Esophagus muscularis mucosa (tissue), 4 donors: ENCODE measurements around the gene C19orf47. TPM values are rescaled to one million over a fixed set of nuclear protein-coding genes. Genes with fewer than 3 reads are reported as not detected.

Experiments used
- DNase-seq: peaks from one replicate; pipeline ENCODE4 v3.0.0-alpha.2; 2017; ENCODE audit errors: extremely low spot score
- H3K27ac ChIP-seq, 4 donors: fragments of 200-600 bp; sonication (generic); replicated peaks in 1 of 4; 1 replicate in 3 of 4; 2 replicates in 1 of 4; pipeline ENCODE4 v1.5.1; 2016 to 2019; ENCODE audit warnings: mild to moderate bottlenecking in 1 of 4
- H3K27me3 ChIP-seq, 4 donors: fragments of 200-600 bp; sonication (generic); one replicate each; pipeline versions ENCODE4 v1.5.1 to v1.6.0; 2016 to 2019
- H3K36me3 ChIP-seq, 4 donors: fragments of 200-600 bp; sonication (generic); one replicate each; pipeline ENCODE4 v1.5.1; 2016 to 2019
- H3K4me1 ChIP-seq, 4 donors: fragments of 200-600 bp; sonication (generic); one replicate each; pipeline ENCODE4 v1.5.1; 2016 to 2019
- H3K4me3 ChIP-seq, 4 donors: fragments of 200-600 bp; sonication (generic); 1 replicate in 2 of 4; 2 replicates in 2 of 4; pipeline ENCODE4 v1.5.1; 2016 to 2019; ENCODE audit warnings: mild to moderate bottlenecking in 4 of 4, moderate library complexity in 1 of 4
- H3K9me3 ChIP-seq, 4 donors: fragments of 200-600 bp; sonication (generic); 1 replicate in 3 of 4; 2 replicates in 1 of 4; pipeline ENCODE4 v1.5.1; 2016 to 2019
- CTCF ChIP-seq, 3 experiments: fragments of 200-600 bp in 2 of 3; fragments of 450-650 bp in 1 of 3; sonication (generic) in 2 of 3; IDR thresholded peaks; one replicate each; pipeline ENCODE4 v1.5.1; 2017 to 2019; ENCODE audit warnings: antibody characterized with exemption in 3 of 3, mild to moderate bottlenecking in 2 of 3, moderate library complexity in 1 of 3
- EP300 ChIP-seq: sonication (generic); formaldehyde crosslinking; IDR thresholded peaks from one replicate; pipeline ENCODE4 v1.6.1; 2017; ENCODE audit warnings: antibody characterized with exemption
- POLR2A ChIP-seq: fragments of 450-650 bp; IDR thresholded peaks from one replicate; pipeline ENCODE4 v1.6.1; 2017; ENCODE audit warnings: antibody characterized with exemption, moderate library complexity, mild to moderate bottlenecking, low read depth
- POLR2AphosphoS5 ChIP-seq, 2 donors: sonication (generic); formaldehyde crosslinking; IDR thresholded peaks; one replicate each; pipeline ENCODE4 v1.6.1; 2017; ENCODE audit warnings: antibody characterized with exemption in 2 of 2
- WGBS: methylation state at CpG from one replicate; pipeline ENCODE4 v1.1.5; 2018; 5-methylcytosine and 5-hydroxymethylcytosine counted together
- intact Hi-C: fragments of 100-400 bp; cut with DNase I; formaldehyde crosslinking; loops from one replicate; pipeline ENCODE4 v1.15.1; 2023
- total RNA-seq, 4 donors: library from RNA; depleted of rRNA; stranded (reverse); fragments of >200 nt; gene quantifications; one replicate each; pipeline versions ENCODE4 v1.1.0 to v1.2.1, GENCODE V29; 2016

C19orf47 gene
- total RNA-seq, 4 donors from 2014 or later: 17.9 to 42.6 (median 26.8) TPM

- WGBS: 95% methylated on average over 12 of the region's 14 CpGs
Observed at GRCh38 chr19:40326201-40326600, 22.0 kb downstream of the C19orf47 start.

GRCh38 chr19:40323705-40324104 is 24.5 kb downstream of the C19orf47 start:
- no peak overlapping the region for H3K4me3 ChIP-seq
- WGBS: 85% methylated on average over 13 of the region's 13 CpGs
- H3K4me1 ChIP-seq: no peaks in the 10 kb centered on the region
- DNase-seq: no peak
- no peak for TF ChIP-seq CTCF (IDR thresholded peaks at IDR 0.05)
- no peak for TF ChIP-seq POLR2AphosphoS5 (IDR thresholded peaks at IDR 0.05)
- no peak for TF ChIP-seq POLR2A
- no peak for TF ChIP-seq EP300
- intact Hi-C loops: no loop called here
- H3K27ac ChIP-seq: no peak overlapping the region
- peaks cover 74 to 95% (median 90%) of the 10 kb centered on the region in 4 donors for H3K36me3 ChIP-seq
- no peaks in the 10 kb centered on the region for H3K27me3 ChIP-seq
- no peaks in the 10 kb centered on the region for H3K9me3 ChIP-seq

More at GRCh38 chr19:40326201-40326600, 22.0 kb downstream of the C19orf47 start:
- intact Hi-C loops: no loop called here
- Histone ChIP-seq H3K27ac (no peak overlapping the region), H3K4me1 (no peaks in the 10 kb centered on the region), H3K36me3 (peaks cover 79 to 100% (median 97%) of the 10 kb centered on the region in 4 donors), H3K27me3 (no peaks in the 10 kb centered on the region), H3K4me3 (no peak overlapping the region), H3K9me3 (no peaks in the 10 kb centered on the region)
- TF ChIP-seq CTCF (IDR thresholded peaks at IDR 0.05) (no peak), POLR2A (no peak), EP300 (no peak), POLR2AphosphoS5 (IDR thresholded peaks at IDR 0.05) (no peak)
- no peak for DNase-seq

GRCh38 chr19:40322951-40323615 is 25.1 kb downstream of the C19orf47 start:
- H3K36me3 ChIP-seq: peaks cover 69 to 95% (median 90%) of the 10 kb centered on the region in 4 donors
- H3K4me3 ChIP-seq: no peak overlapping the region
- no peak overlapping the region for H3K27ac ChIP-seq
- no peaks in the 10 kb centered on the region for H3K27me3 ChIP-seq
- no peaks in the 10 kb centered on the region for H3K9me3 ChIP-seq
- WGBS: 92% methylated on average over 15 of the region's 15 CpGs
- H3K4me1 ChIP-seq: no peaks in the 10 kb centered on the region
- intact Hi-C loops: no loop called here
- TF ChIP-seq EP300 (no peak), POLR2A (no peak), CTCF (IDR thresholded peaks at IDR 0.05) (no peak), POLR2AphosphoS5 (IDR thresholded peaks at IDR 0.05) (no peak)
- no peak for DNase-seq

- 93% methylated on average over 6 of the region's 7 CpGs for WGBS
- no peaks in the 10 kb centered on the region for H3K9me3 ChIP-seq
- H3K4me3 ChIP-seq: no peak overlapping the region
- no peak for TF ChIP-seq POLR2AphosphoS5 (IDR thresholded peaks at IDR 0.05)
- no peak for TF ChIP-seq CTCF (IDR thresholded peaks at IDR 0.05)
- TF ChIP-seq EP300: no peak
- no peak for TF ChIP-seq POLR2A
- peaks cover 60 to 91% (median 89%) of the 10 kb centered on the region in 4 donors for H3K36me3 ChIP-seq
- H3K27ac ChIP-seq: no peak overlapping the region
- no peaks in the 10 kb centered on the region for H3K4me1 ChIP-seq
- DNase-seq: no peak
- intact Hi-C loops: no loop called here
- H3K27me3 ChIP-seq: no peaks in the 10 kb centered on the region
Observed at GRCh38 chr19:40322271-40322610, 26.0 kb downstream of the C19orf47 start.
